Glutamatergic neuron (in vitro differentiated cells): Measurements from ENCODE around the gene EPHB6. TPM values are rescaled to one million over a fixed set of nuclear protein-coding genes. Genes with fewer than 3 reads are reported as not detected.

ENCODE experiments used
- DNase-seq: peaks from one replicate; pipeline ENCODE4 v3.0.0; 2022
- H3K27ac Mint-ChIP-seq: one replicate; pipeline ENCODE4 v1.8.0; 2020; ENCODE audit warnings: mild to moderate bottlenecking, mixed read lengths, inconsistent platforms; ENCODE audit not compliant: unreplicated experiment
- H3K27me3 Mint-ChIP-seq: one replicate; pipeline ENCODE4 v1.8.0; 2020; ENCODE audit warnings: mild to moderate bottlenecking, moderate library complexity, mixed read lengths, inconsistent platforms; ENCODE audit not compliant: unreplicated experiment
- H3K36me3 Mint-ChIP-seq: one replicate; pipeline ENCODE4 v1.8.0; 2020; ENCODE audit warnings: mild to moderate bottlenecking, mixed read lengths, inconsistent platforms; ENCODE audit not compliant: unreplicated experiment
- H3K4me1 Mint-ChIP-seq: one replicate; pipeline ENCODE4 v1.8.0; 2020; ENCODE audit warnings: mild to moderate bottlenecking, low read depth, mixed read lengths, inconsistent platforms; ENCODE audit not compliant: unreplicated experiment
- H3K4me3 Mint-ChIP-seq: one replicate; pipeline ENCODE4 v1.8.0; 2020; ENCODE audit warnings: mild to moderate bottlenecking, mixed read lengths, inconsistent platforms; ENCODE audit not compliant: unreplicated experiment
- H3K9me3 Mint-ChIP-seq: one replicate; pipeline ENCODE4 v1.8.0; 2020; ENCODE audit warnings: mild to moderate bottlenecking, moderate library complexity, mixed read lengths, inconsistent platforms; ENCODE audit not compliant: unreplicated experiment
- CTCF ChIP-seq: fragments of 200-600 bp; sonication (generic); IDR thresholded peaks from one replicate; pipeline ENCODE4 v1.5.0; 2021; ENCODE audit not compliant: partially characterized antibody, unreplicated experiment
- total RNA-seq: library from RNA; stranded (reverse); fragmentation: NEBNext Ultra II Directional; extraction: Animal tissue kit (Norgen Biotek cat#: 25700); gene quantifications from one replicate; pipeline ENCODE4 v1.2.1, GENCODE V29; 2021; ENCODE audit not compliant: unreplicated experiment

Gene EPHB6
- total RNA-seq, 1 donor from 2014 or later: 21.4 TPM

GRCh38 chr7:142905759-142906158 is 50.9 kb downstream of the EPHB6 start:
- Mint-ChIP-seq H3K36me3 (no peaks in the 10 kb centered on the region), H3K27ac (no peak overlapping the region), H3K4me1 (no peaks in the 10 kb centered on the region), H3K4me3 (no peak overlapping the region), H3K9me3 (peaks cover 3% of the 10 kb centered on the region), H3K27me3 (no peaks in the 10 kb centered on the region)
- no peak for DNase-seq
- no peak for TF ChIP-seq CTCF

- H3K27me3 Mint-ChIP-seq: no peaks in the 10 kb centered on the region
- H3K27ac Mint-ChIP-seq: no peak overlapping the region
- H3K36me3 Mint-ChIP-seq: no peaks in the 10 kb centered on the region
- H3K9me3 Mint-ChIP-seq: peaks cover 3% of the 10 kb centered on the region
- no peaks in the 10 kb centered on the region for H3K4me1 Mint-ChIP-seq
- TF ChIP-seq CTCF: no peak
- no peak overlapping the region for H3K4me3 Mint-ChIP-seq
- DNase-seq: no peak
Measured at GRCh38 chr7:142906643-142907042, 51.8 kb downstream of the EPHB6 start.

GRCh38 chr7:142908290-142908689 is 53.4 kb downstream of the EPHB6 start:
- no peak for TF ChIP-seq CTCF
- no peak overlapping the region for H3K4me3 Mint-ChIP-seq
- no peak for DNase-seq

GRCh38 chr7:142908921-142909890 is 54.3 kb downstream of the EPHB6 start:
- Mint-ChIP-seq H3K27ac (no peak overlapping the region), H3K9me3 (peaks cover 3% of the 10 kb centered on the region), H3K36me3 (no peaks in the 10 kb centered on the region), H3K4me1 (no peaks in the 10 kb centered on the region), H3K27me3 (peaks cover 2% of the 10 kb centered on the region), H3K4me3 (no peak overlapping the region)
- TF ChIP-seq CTCF: no peak
- DNase-seq: no peak

More at GRCh38 chr7:142908290-142908689, 53.4 kb downstream of the EPHB6 start:
- Mint-ChIP-seq H3K9me3 (peaks cover 3% of the 10 kb centered on the region), H3K4me1 (no peaks in the 10 kb centered on the region), H3K36me3 (no peaks in the 10 kb centered on the region), H3K27me3 (peaks cover 2% of the 10 kb centered on the region), H3K27ac (no peak overlapping the region)

- Mint-ChIP-seq H3K27ac (no peak overlapping the region), H3K4me1 (no peaks in the 10 kb centered on the region), H3K36me3 (no peaks in the 10 kb centered on the region), H3K27me3 (peaks cover 2% of the 10 kb centered on the region), H3K9me3 (peaks cover 3% of the 10 kb centered on the region), H3K4me3 (no peak overlapping the region)
- no peak for TF ChIP-seq CTCF
- no peak for DNase-seq
Measured at GRCh38 chr7:142910031-142910433, 55.2 kb downstream of the EPHB6 start.
